HEK293 (cell line): ENCODE measurements around the gene R3HDM2.

ENCODE experiments used
- CTCF ChIA-PET: fragments of 350-600 bp; formaldehyde crosslinking; extraction: SDS; loops from one replicate; lab custom pipeline; 2021; ENCODE audit warnings: antibody characterized with exemption; lab: Yijun Ruan, JAX
- POLR2A ChIA-PET: fragments of 300-600 bp; formaldehyde crosslinking; extraction: SDS; loops from one replicate; lab custom pipeline; 2020; ENCODE audit warnings: antibody characterized with exemption, inconsistent platforms; lab: Yijun Ruan, JAX
- H3K27ac ChIP-seq: fragments of 200-500 bp; sonication (Bioruptor generic); 2 replicates; pipeline ENCODE4 v1.5.1; 2014; ENCODE audit warnings: low read depth, low read length, control low read depth, inconsistent platforms; ENCODE audit errors: extremely low read depth
- H3K36me3 ChIP-seq, 2 experiments: fragments of 200-500 bp in 1 of 2; sonication (Bioruptor generic) in 1 of 2; 1 replicate in 1 of 2; 2 replicates in 1 of 2; pipeline ENCODE4 v1.5.1; 2014 to 2017; ENCODE audit warnings: inconsistent platforms in 2 of 2, low read length in 2 of 2; ENCODE audit not compliant: control insufficient read depth in 2 of 2, insufficient read depth in 1 of 2
- H3K4me1 ChIP-seq: fragments of 200-500 bp; sonication (Bioruptor generic); 2 replicates; pipeline ENCODE4 v1.5.1; 2014; ENCODE audit warnings: mild to moderate bottlenecking, low read length, inconsistent platforms; ENCODE audit not compliant: control insufficient read depth, insufficient read depth
- H3K4me3 ChIP-seq: 2 replicates; pipeline ENCODE4 v1.5.1; 2011; ENCODE audit warnings: low read depth, mild to moderate bottlenecking, control low read depth, low read length, moderate library complexity
- H3K9me3 ChIP-seq: fragments of 200-500 bp; sonication (Bioruptor generic); 2 replicates; pipeline ENCODE4 v1.5.1; 2014; ENCODE audit warnings: low read depth, low read length, inconsistent platforms; ENCODE audit not compliant: control insufficient read depth, insufficient read depth
- BCL6B ChIP-seq: fragments of 450-650 bp; formaldehyde crosslinking; IDR thresholded peaks from 2 replicates; pipeline ENCODE4 v1.5.1; 2017; ENCODE audit warnings: missing biosample characterization, missing genetic modification characterization
- ELK4 ChIP-seq: IDR thresholded peaks from 2 replicates; pipeline ENCODE4 v1.6.1; 2011; ENCODE audit warnings: mild to moderate bottlenecking, low read depth, low read length, borderline replicate concordance
- GLIS2 ChIP-seq: fragments of 450-650 bp; formaldehyde crosslinking; IDR thresholded peaks from 2 replicates; pipeline ENCODE4 v1.5.1; 2016; ENCODE audit warnings: missing biosample characterization, missing genetic modification characterization
- HIC1 ChIP-seq: fragments of 450-650 bp; formaldehyde crosslinking; IDR thresholded peaks from 2 replicates; pipeline ENCODE4 v1.5.1; 2016; ENCODE audit warnings: missing biosample characterization, missing genetic modification characterization
- KLF10 ChIP-seq: fragments of 450-650 bp; IDR thresholded peaks from 2 replicates; pipeline ENCODE4 v1.5.1; 2018; ENCODE audit warnings: missing biosample characterization, mild to moderate bottlenecking, missing genetic modification characterization
- KLF7 ChIP-seq: fragments of 450-650 bp; formaldehyde crosslinking; IDR thresholded peaks from 2 replicates; pipeline ENCODE4 v1.5.1; 2016; ENCODE audit warnings: missing biosample characterization, missing genetic modification characterization, borderline replicate concordance
- MYNN ChIP-seq: fragments of 450-650 bp; formaldehyde crosslinking; IDR thresholded peaks from 2 replicates; pipeline ENCODE4 v1.5.1; 2016; ENCODE audit warnings: missing biosample characterization, missing genetic modification characterization, borderline replicate concordance
- RBAK ChIP-seq: fragments of 450-650 bp; formaldehyde crosslinking; IDR thresholded peaks from 2 replicates; pipeline ENCODE4 v1.5.1; 2016; ENCODE audit warnings: missing biosample characterization, missing genetic modification characterization
- SP7 ChIP-seq: fragments of 450-650 bp; formaldehyde crosslinking; IDR thresholded peaks from 2 replicates; pipeline ENCODE4 v1.5.1; 2016; ENCODE audit warnings: missing biosample characterization, missing genetic modification characterization
- YY1 ChIP-seq: fragments of 450-650 bp; formaldehyde crosslinking; IDR thresholded peaks from 2 replicates; pipeline ENCODE4 v1.5.1; 2018; ENCODE audit warnings: missing biosample characterization, missing genetic modification characterization
- ZBTB20 ChIP-seq: fragments of 450-650 bp; formaldehyde crosslinking; IDR thresholded peaks from 2 replicates; pipeline ENCODE4 v1.5.1; 2016; ENCODE audit warnings: missing biosample characterization, missing genetic modification characterization
- ZBTB7A ChIP-seq: fragments of 450-650 bp; formaldehyde crosslinking; IDR thresholded peaks from 2 replicates; pipeline ENCODE4 v1.5.1; 2016; ENCODE audit warnings: low read depth, missing biosample characterization, missing genetic modification characterization
- ZNF121 ChIP-seq: fragments of 450-650 bp; formaldehyde crosslinking; IDR thresholded peaks from 2 replicates; pipeline ENCODE4 v1.5.1; 2016; ENCODE audit warnings: missing biosample characterization, missing genetic modification characterization
- ZNF169 ChIP-seq: fragments of 450-650 bp; formaldehyde crosslinking; IDR thresholded peaks from 2 replicates; pipeline ENCODE4 v1.5.1; 2016; ENCODE audit warnings: missing biosample characterization, missing genetic modification characterization
- ZNF184 ChIP-seq: fragments of 450-650 bp; IDR thresholded peaks from 2 replicates; pipeline ENCODE4 v1.5.1; 2018; ENCODE audit warnings: missing biosample characterization, mild to moderate bottlenecking, missing genetic modification characterization
- ZNF248 ChIP-seq: fragments of 450-650 bp; formaldehyde crosslinking; IDR thresholded peaks from 2 replicates; pipeline ENCODE4 v1.5.1; 2017; ENCODE audit warnings: missing biosample characterization, missing genetic modification characterization
- ZNF302 ChIP-seq: fragments of 450-650 bp; formaldehyde crosslinking; IDR thresholded peaks from 2 replicates; pipeline ENCODE4 v1.5.1; 2016; ENCODE audit warnings: missing biosample characterization, missing genetic modification characterization, low read depth
- ZNF324 ChIP-seq: fragments of 450-650 bp; formaldehyde crosslinking; IDR thresholded peaks from 2 replicates; pipeline ENCODE4 v1.5.1; 2016; ENCODE audit warnings: missing biosample characterization, missing genetic modification characterization
- ZNF37A ChIP-seq: fragments of 450-650 bp; IDR thresholded peaks from 2 replicates; pipeline ENCODE4 v1.5.1; 2018; ENCODE audit warnings: missing biosample characterization, missing genetic modification characterization
- ZNF416 ChIP-seq: fragments of 450-650 bp; formaldehyde crosslinking; IDR thresholded peaks from 2 replicates; pipeline ENCODE4 v1.5.1; 2016; ENCODE audit warnings: missing biosample characterization, missing genetic modification characterization
- ZNF518A ChIP-seq: fragments of 450-650 bp; formaldehyde crosslinking; conservative IDR thresholded peaks from 2 replicates; pipeline ENCODE4 v1.5.1; 2016; ENCODE audit warnings: low read depth, missing biosample characterization, missing genetic modification characterization
- ZNF530 ChIP-seq: fragments of 450-650 bp; formaldehyde crosslinking; IDR thresholded peaks from 2 replicates; pipeline ENCODE4 v1.5.1; 2016; ENCODE audit warnings: low read depth, missing biosample characterization, missing genetic modification characterization
- ZNF558 ChIP-seq: fragments of 450-650 bp; formaldehyde crosslinking; IDR thresholded peaks from 2 replicates; pipeline ENCODE4 v1.5.1; 2016; ENCODE audit warnings: missing biosample characterization, missing genetic modification characterization
- ZNF561 ChIP-seq: fragments of 450-650 bp; IDR thresholded peaks from 2 replicates; pipeline ENCODE4 v1.5.1; 2018; ENCODE audit warnings: missing biosample characterization, missing genetic modification characterization, borderline replicate concordance
- ZNF600 ChIP-seq: fragments of 450-650 bp; formaldehyde crosslinking; IDR thresholded peaks from 2 replicates; pipeline ENCODE4 v1.5.1; 2016; ENCODE audit warnings: missing biosample characterization, missing genetic modification characterization
- ZNF670 ChIP-seq: fragments of 450-650 bp; formaldehyde crosslinking; IDR thresholded peaks from 2 replicates; pipeline ENCODE4 v1.5.1; 2016; ENCODE audit warnings: missing biosample characterization, missing genetic modification characterization, low read depth
- ZNF701 ChIP-seq: fragments of 450-650 bp; formaldehyde crosslinking; IDR thresholded peaks from 2 replicates; pipeline ENCODE4 v1.5.1; 2016; ENCODE audit warnings: missing biosample characterization, missing genetic modification characterization
- ZNF785 ChIP-seq: fragments of 450-650 bp; formaldehyde crosslinking; IDR thresholded peaks from 2 replicates; pipeline ENCODE4 v1.5.1; 2016; ENCODE audit warnings: missing biosample characterization, missing genetic modification characterization
- ZNF791 ChIP-seq: fragments of 450-650 bp; formaldehyde crosslinking; IDR thresholded peaks from 2 replicates; pipeline ENCODE4 v1.5.1; 2016; ENCODE audit warnings: missing biosample characterization, missing genetic modification characterization
- ZNF837 ChIP-seq: fragments of 450-650 bp; formaldehyde crosslinking; IDR thresholded peaks from 2 replicates; pipeline ENCODE4 v1.5.1; 2016; ENCODE audit warnings: missing biosample characterization, missing genetic modification characterization
- ZSCAN23 ChIP-seq: fragments of 450-650 bp; formaldehyde crosslinking; IDR thresholded peaks from 2 replicates; pipeline ENCODE4 v1.5.1; 2016; ENCODE audit warnings: missing biosample characterization, missing genetic modification characterization

Gene R3HDM2

GRCh38 chr12:57235017-57235727 lies 195.7 kb downstream of the R3HDM2 start:
- Histone ChIP-seq H3K27ac (peak overlapping the region; percentile 66), H3K9me3 (no peaks in the 10 kb centered on the region), H3K4me1 (peaks cover 23% of the 10 kb centered on the region), H3K36me3 (peaks cover 0 to 55% of the 10 kb centered on the region in 2 experiments; a peak in 1 of 3 replicates), H3K4me3 (no peak overlapping the region)
- ChIA-PET CTCF (interaction anchor here (23.3 kb wide), 1 partner anchor 19 kb away, joined by 628 read pairs; the partner anchor contains the start of gene NXPH4), POLR2A (interaction anchor here (0.8 to 1.0 kb wide), 2 partner anchors 8 to 9 kb away, joined by 3 read pairs; no protein-coding TSS in a partner anchor)
- TF ChIP-seq RBAK (no peak), KLF7 (tag by site-specific recombination) (peak; percentile 83), SP7 (tag by site-specific recombination) (peak; percentile 92), MYNN (no peak), ZNF302 (tag by site-specific recombination) (no peak), ZBTB20 (tag by site-specific recombination) (peak; percentile 73), ZNF600 (tag by site-specific recombination) (peak; percentile 86), ZNF837 (tag by site-specific recombination) (no peak), ZNF248 (tag by site-specific recombination) (no peak), ZNF169 (no peak), KLF10 (tag by site-specific recombination) (peak; percentile 73), ZNF791 (no peak), ZNF184 (no peak), YY1 (no peak), ZNF324 (tag by site-specific recombination) (0 out of 2 replicates have a peak, but pooled peaks have one; percentile 61), ZNF558 (tag by site-specific recombination) (no peak), ZNF518A (tag by site-specific recombination) (no peak), ELK4 (no peak), ZNF785 (tag by site-specific recombination) (no peak), ZNF37A (tag by site-specific recombination) (no peak), HIC1 (tag by site-specific recombination) (peak; percentile 70), GLIS2 (peak; percentile 68), ZBTB7A (tag by site-specific recombination) (no peak), ZNF561 (tag by site-specific recombination) (no peak; the same call in 1 of the 2 replicates), ZNF530 (tag by site-specific recombination) (no peak), BCL6B (tag by site-specific recombination) (no peak), ZNF701 (no peak), ZNF670 (tag by site-specific recombination) (no peak), ZSCAN23 (no peak), ZNF416 (no peak), ZNF121 (tag by site-specific recombination) (no peak)
